Stimulated activated naive CD4-positive, alpha-beta T cell treated with Interleukin-2 at 50 U/mL for 16 hours (primary cell): ENCODE results near the gene TMEM54.
A peak's percentile ranks its signal among the peaks of the same experiment; 100 is the strongest.

Experiments
- DNase-seq: peaks from one replicate; lab custom pipeline; 2025; lab: John Stamatoyannopoulos, UW

TMEM54 gene

GRCh38 chr1:32895325-32896215 lies 5.6 kb downstream of the TMEM54 start:
- DNase-seq, result no peak

GRCh38 chr1:32894681-32895080 lies 6.5 kb downstream of the TMEM54 start:
- no peak for DNase-seq

GRCh38 chr1:32894019-32894600 lies 7.1 kb downstream of the TMEM54 start:
- no peak for DNase-seq

GRCh38 chr1:32893198-32894018 lies 7.8 kb downstream of the TMEM54 start:
- DNase-seq, result peak; percentile 27

- DNase-seq, result peak; percentile 23
Observed at GRCh38 chr1:32892368-32893197, 8.6 kb downstream of the TMEM54 start.

GRCh38 chr1:32891630-32892029 lies 9.6 kb downstream of the TMEM54 start:
- DNase-seq, result no peak

- DNase-seq, result no peak
Observed at GRCh38 chr1:32891241-32891570, 10.0 kb downstream of the TMEM54 start.

- no peak for DNase-seq
Observed at GRCh38 chr1:32890516-32891240, 10.5 kb downstream of the TMEM54 start.

GRCh38 chr1:32889731-32890278 lies 11.4 kb downstream of the TMEM54 start:
- DNase-seq, result no peak

GRCh38 chr1:32888677-32889420 lies 12.3 kb downstream of the TMEM54 start:
- DNase-seq, result no peak

- DNase-seq, result no peak
Observed at GRCh38 chr1:32888134-32888533, 13.1 kb downstream of the TMEM54 start.

- no peak for DNase-seq
Observed at GRCh38 chr1:32887623-32888022, 13.6 kb downstream of the TMEM54 start.

- DNase-seq, result no peak
Observed at GRCh38 chr1:32886828-32887414, 14.3 kb downstream of the TMEM54 start.

- no peak for DNase-seq
Observed at GRCh38 chr1:32886004-32886827, 15.0 kb downstream of the TMEM54 start, which contains the start of gene HPCA. TSS of gene HPCA (plus strand) at chr1:32886491. CDS start at chr1:32888899, 2,408 bp downstream.

- no peak for DNase-seq
Observed at GRCh38 chr1:32885676-32886003, 15.5 kb downstream of the TMEM54 start.

- no peak for DNase-seq
Observed at GRCh38 chr1:32884726-32885125, 16.5 kb downstream of the TMEM54 start.

GRCh38 chr1:32884032-32884372 lies 17.2 kb downstream of the TMEM54 start:
- no peak for DNase-seq

GRCh38 chr1:32883338-32884031 lies 17.7 kb downstream of the TMEM54 start:
- DNase-seq, result no peak
